ENCODE results near the gene LDLRAP1. TPM values are rescaled to one million over a fixed set of nuclear protein-coding genes. Genes with fewer than 3 reads are reported as not detected.

Gene LDLRAP1
- polyA plus RNA-seq, 1 donor from 2014 or later = 0.22 TPM

DNA sequence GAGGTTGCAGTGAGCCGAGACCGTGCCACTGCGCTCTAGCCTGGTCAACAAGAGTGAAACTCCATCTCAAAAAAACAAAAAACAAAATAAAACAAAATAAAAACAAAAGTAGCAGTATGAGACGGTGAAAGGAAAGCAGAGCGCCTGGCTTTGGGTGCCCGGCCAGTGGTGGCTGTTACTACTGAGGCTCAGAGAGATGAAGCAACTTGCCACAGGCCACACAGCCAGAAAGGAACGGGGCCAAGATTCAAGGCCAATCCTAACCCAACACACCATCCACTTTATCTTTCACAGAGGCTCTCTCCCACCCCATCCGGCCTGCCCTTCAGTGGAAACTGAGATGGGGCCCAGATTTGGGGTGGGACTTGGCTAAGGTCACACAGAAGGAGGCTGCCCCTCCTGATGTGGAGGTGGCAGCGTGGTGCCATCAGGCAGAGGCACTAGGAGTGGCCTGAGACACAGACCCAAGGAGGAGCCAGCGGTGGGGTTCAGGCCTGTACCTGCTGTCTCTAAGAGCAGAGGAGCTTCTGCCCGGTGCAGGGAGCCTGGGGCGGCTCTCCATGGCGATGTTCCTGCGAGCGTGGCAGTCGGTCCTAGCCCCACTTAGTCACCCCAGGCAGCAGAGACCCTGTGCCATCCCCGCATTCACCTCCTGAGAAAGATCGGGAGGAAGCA lies 33.2 kb downstream of the LDLRAP1 start:
- H3K27ac ChIP-seq (ENCODE audit: low read length) = no peak overlapping the region
- H3K79me2 ChIP-seq (replicated peaks; ENCODE audit: insufficient read depth, low read length) = no peaks in the 10 kb centered on the region
- no peaks in the 10 kb centered on the region for H3F3A ChIP-seq (ENCODE audit: insufficient read depth, low read length, poor library complexity, severe bottlenecking)
- H3K9ac ChIP-seq (ENCODE audit: low read length) = no peak overlapping the region
- no peaks in the 10 kb centered on the region for H3K36me3 ChIP-seq (ENCODE audit: insufficient read depth, low read length)
- no peak overlapping the region for H2AFZ ChIP-seq (ENCODE audit: low read depth, low read length)
- no peaks in the 10 kb centered on the region for H3K27me3 ChIP-seq (ENCODE audit: insufficient read depth, low read depth, low read length)
- no peaks in the 10 kb centered on the region for H3K9me3 ChIP-seq (ENCODE audit: low read length)
- no peaks in the 10 kb centered on the region for H3K9me2 ChIP-seq (ENCODE audit: insufficient read depth, low read length)
- TF ChIP-seq EZH2 (IDR thresholded peaks at IDR 0.05; ENCODE audit: borderline replicate concordance, insufficient read depth, low read length, poor library complexity, severe bottlenecking) = no peak
- TF ChIP-seq, protein P1, sequence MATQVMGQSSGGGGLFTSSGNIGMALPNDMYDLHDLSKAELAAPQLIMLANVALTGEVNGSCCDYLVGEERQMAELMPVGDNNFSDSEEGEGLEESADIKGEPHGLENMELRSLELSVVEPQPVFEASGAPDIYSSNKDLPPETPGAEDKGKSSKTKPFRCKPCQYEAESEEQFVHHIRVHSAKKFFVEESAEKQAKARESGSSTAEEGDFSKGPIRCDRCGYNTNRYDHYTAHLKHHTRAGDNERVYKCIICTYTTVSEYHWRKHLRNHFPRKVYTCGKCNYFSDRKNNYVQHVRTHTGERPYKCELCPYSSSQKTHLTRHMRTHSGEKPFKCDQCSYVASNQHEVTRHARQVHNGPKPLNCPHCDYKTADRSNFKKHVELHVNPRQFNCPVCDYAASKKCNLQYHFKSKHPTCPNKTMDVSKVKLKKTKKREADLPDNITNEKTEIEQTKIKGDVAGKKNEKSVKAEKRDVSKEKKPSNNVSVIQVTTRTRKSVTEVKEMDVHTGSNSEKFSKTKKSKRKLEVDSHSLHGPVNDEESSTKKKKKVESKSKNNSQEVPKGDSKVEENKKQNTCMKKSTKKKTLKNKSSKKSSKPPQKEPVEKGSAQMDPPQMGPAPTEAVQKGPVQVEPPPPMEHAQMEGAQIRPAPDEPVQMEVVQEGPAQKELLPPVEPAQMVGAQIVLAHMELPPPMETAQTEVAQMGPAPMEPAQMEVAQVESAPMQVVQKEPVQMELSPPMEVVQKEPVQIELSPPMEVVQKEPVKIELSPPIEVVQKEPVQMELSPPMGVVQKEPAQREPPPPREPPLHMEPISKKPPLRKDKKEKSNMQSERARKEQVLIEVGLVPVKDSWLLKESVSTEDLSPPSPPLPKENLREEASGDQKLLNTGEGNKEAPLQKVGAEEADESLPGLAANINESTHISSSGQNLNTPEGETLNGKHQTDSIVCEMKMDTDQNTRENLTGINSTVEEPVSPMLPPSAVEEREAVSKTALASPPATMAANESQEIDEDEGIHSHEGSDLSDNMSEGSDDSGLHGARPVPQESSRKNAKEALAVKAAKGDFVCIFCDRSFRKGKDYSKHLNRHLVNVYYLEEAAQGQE (IDR thresholded peaks at IDR 0.05; ENCODE audit: borderline replicate concordance) = no peak
- H4K20me1 ChIP-seq (ENCODE audit: insufficient read depth) = no peaks in the 10 kb centered on the region
- H3K4me2 ChIP-seq (ENCODE audit: low read length) = no peak overlapping the region
- no peak overlapping the region for H3K4me3 ChIP-seq (ENCODE audit: low read length)

DNA sequence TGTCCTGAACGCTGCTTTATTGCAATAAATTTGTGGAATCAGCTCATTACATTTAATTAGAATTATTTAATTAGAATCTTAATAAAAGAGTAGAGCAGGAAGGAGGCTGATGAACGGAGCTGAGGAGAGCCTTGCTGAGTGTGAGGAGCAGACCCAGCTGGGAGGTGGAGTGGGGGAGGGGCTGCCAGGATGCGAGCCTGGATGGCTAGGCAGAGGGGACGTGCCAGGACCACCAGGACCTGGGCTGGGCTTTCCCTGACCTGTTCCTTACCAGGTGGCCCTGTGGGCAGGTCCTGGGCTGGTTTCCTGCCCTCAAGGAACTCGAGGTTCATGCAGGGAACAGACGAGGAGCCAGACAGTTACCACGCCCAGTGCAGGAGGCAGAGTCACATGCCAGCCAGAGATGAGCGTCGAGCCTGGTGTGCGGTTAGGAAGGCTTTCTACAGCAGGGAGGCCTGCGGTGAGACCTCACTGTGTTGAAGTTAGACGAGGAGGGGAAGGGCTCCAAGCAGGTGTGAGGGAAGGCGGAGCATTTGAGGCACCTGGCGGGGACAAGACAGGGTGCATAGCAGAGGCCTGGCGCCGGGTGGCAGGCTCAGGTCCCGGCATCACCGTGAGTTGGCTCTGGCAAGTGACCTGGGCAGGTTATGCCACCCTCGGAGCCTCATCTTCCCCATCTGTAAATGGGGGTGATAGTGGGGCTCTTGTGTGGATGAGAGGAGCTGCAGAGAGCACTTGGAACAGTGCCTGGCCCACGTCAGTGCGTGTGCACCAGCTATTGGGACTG lies 33.9 kb downstream of the LDLRAP1 start:
- Histone ChIP-seq H3K9me3 (ENCODE audit: low read length) (no peaks in the 10 kb centered on the region), H3K9ac (ENCODE audit: low read length) (no peak overlapping the region), H3K4me2 (ENCODE audit: low read length) (no peak overlapping the region), H3K4me3 (ENCODE audit: low read length) (no peak overlapping the region), H2AFZ (ENCODE audit: low read depth, low read length) (no peak overlapping the region), H3K79me2 (replicated peaks; ENCODE audit: insufficient read depth, low read length) (no peaks in the 10 kb centered on the region), H3K36me3 (ENCODE audit: insufficient read depth, low read length) (no peaks in the 10 kb centered on the region), H4K20me1 (ENCODE audit: insufficient read depth) (no peaks in the 10 kb centered on the region), H3K27me3 (ENCODE audit: insufficient read depth, low read depth, low read length) (no peaks in the 10 kb centered on the region), H3K27ac (ENCODE audit: low read length) (no peak overlapping the region), H3F3A (ENCODE audit: insufficient read depth, low read length, poor library complexity, severe bottlenecking) (no peaks in the 10 kb centered on the region), H3K9me2 (ENCODE audit: insufficient read depth, low read length) (no peaks in the 10 kb centered on the region)
- TF ChIP-seq EP300 (conservative IDR thresholded peaks at IDR 0.05; ENCODE audit: poor library complexity, severe bottlenecking) (no peak), MXI1 (conservative IDR thresholded peaks at IDR 0.05; ENCODE audit: poor library complexity, severe bottlenecking) (no peak), RAD21 (conservative IDR thresholded peaks at IDR 0.05) (no peak)
- TF ChIP-seq, protein P2, sequence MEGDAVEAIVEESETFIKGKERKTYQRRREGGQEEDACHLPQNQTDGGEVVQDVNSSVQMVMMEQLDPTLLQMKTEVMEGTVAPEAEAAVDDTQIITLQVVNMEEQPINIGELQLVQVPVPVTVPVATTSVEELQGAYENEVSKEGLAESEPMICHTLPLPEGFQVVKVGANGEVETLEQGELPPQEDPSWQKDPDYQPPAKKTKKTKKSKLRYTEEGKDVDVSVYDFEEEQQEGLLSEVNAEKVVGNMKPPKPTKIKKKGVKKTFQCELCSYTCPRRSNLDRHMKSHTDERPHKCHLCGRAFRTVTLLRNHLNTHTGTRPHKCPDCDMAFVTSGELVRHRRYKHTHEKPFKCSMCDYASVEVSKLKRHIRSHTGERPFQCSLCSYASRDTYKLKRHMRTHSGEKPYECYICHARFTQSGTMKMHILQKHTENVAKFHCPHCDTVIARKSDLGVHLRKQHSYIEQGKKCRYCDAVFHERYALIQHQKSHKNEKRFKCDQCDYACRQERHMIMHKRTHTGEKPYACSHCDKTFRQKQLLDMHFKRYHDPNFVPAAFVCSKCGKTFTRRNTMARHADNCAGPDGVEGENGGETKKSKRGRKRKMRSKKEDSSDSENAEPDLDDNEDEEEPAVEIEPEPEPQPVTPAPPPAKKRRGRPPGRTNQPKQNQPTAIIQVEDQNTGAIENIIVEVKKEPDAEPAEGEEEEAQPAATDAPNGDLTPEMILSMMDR (IDR thresholded peaks at IDR 0.05; ENCODE audit: poor library complexity, severe bottlenecking) = no peak
- TF ChIP-seq, protein P1 (IDR thresholded peaks at IDR 0.05; ENCODE audit: borderline replicate concordance) = no peak
